OCI-LY3 (cell line): Measurements from ENCODE around the gene TEPSIN.

Source experiments
- EZH2phosphoT487 ChIP-seq: fragments of 200-600 bp; shearing (Covaris generic); IDR thresholded peaks from 2 replicates; pipeline ENCODE4 v1.6.1; 2018; ENCODE audit warnings: antibody characterized with exemption, mixed run types, low read depth
- TF ChIP-seq, protein P1 (sequence below): fragments of 200-600, 300-600 bp; sonication (generic); IDR thresholded peaks from 2 replicates; pipeline ENCODE4 v1.5.1; 2014; ENCODE audit warnings: antibody characterized with exemption, low read length, low read depth

DNA sequence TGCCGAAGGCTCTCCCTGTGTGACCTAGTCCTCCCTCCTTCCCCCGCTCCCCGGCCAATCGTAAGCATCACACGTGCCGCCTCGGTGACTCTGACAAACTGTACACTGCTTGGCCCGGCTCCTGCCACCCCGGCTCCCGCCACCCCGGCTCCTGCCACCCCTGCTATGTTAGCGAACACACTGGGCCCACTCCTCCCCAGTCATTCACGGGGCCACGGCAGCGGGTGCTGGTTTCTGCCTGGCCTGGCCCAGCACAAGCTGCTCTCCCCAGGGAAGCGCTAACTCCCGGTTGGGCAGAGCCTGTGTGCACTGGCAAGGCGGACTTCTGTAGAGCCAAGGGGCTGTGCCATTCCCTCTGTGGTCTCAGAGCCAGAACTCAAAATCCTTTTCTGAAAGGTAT, 22.2 kb upstream of the TEPSIN start:
- TF ChIP-seq, protein P1, sequence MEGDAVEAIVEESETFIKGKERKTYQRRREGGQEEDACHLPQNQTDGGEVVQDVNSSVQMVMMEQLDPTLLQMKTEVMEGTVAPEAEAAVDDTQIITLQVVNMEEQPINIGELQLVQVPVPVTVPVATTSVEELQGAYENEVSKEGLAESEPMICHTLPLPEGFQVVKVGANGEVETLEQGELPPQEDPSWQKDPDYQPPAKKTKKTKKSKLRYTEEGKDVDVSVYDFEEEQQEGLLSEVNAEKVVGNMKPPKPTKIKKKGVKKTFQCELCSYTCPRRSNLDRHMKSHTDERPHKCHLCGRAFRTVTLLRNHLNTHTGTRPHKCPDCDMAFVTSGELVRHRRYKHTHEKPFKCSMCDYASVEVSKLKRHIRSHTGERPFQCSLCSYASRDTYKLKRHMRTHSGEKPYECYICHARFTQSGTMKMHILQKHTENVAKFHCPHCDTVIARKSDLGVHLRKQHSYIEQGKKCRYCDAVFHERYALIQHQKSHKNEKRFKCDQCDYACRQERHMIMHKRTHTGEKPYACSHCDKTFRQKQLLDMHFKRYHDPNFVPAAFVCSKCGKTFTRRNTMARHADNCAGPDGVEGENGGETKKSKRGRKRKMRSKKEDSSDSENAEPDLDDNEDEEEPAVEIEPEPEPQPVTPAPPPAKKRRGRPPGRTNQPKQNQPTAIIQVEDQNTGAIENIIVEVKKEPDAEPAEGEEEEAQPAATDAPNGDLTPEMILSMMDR: no peak
- no peak for TF ChIP-seq EZH2phosphoT487
